K562 (cell line): ENCODE measurements around the gene TAAR1. TPM values are rescaled to one million over a fixed set of nuclear protein-coding genes. Genes with fewer than 3 reads are reported as not detected.
"Not testable (repeated sequence)": the region's sequence is repeated elsewhere in the genome, so short reads cannot be mapped to it uniquely, and the experiment has no call there.

Experiments used
- ATAC-seq: fragments of 200-7000 bp; cut with Tn5 transposase; 3 replicates; pipeline ENCODE4 v1.9.1; 2020; ENCODE audit warnings: moderate library complexity
- BruUV-seq: library from RNA; stranded (reverse); fragments of 400-500 nt; replicated peaks from 2 replicates; lab custom pipeline; 2021; lab: Mats Ljungman, UMichigan
- CTCF ChIA-PET: fragments of 300-600 bp; formaldehyde crosslinking; extraction: SDS; loops from one replicate; lab custom pipeline; 2021; ENCODE audit warnings: low intra/inter-chr PET ratio; lab: Yijun Ruan, JAX
- POLR2A ChIA-PET: fragments of 300-600, 350-650 bp; sonication (Branson Sonifier 250); formaldehyde crosslinking; extraction: SDS; loops from one replicate; lab custom pipeline; 2021; ENCODE audit warnings: antibody characterized with exemption, inconsistent platforms; lab: Yijun Ruan, JAX
- DNase-seq, 4 experiments: peaks; one replicate each; pipeline versions ENCODE4 v3.0.0 to v3.0.0-alpha.2; 2011 to 2018; ENCODE audit warnings: low spot score in 3 of 4, mixed read lengths in 3 of 4; ENCODE audit errors: extremely low read depth in 1 of 4
- FAIRE-seq: peaks from 2 replicates; lab custom pipeline; 2011; peaks lifted over from hg19 to GRCh38; lab: Jason Lieb, UNC
- H2AFZ ChIP-seq: 2 replicates; pipeline ENCODE4 v1.6.0; 2011; ENCODE audit warnings: low read depth, low read length, control low read depth, inconsistent platforms
- H3K27ac ChIP-seq: fragments of 200-600 bp; 3 replicates; pipeline ENCODE4 v1.8.0; 2011; ENCODE audit warnings: low read depth, mild to moderate bottlenecking, control low read depth, inconsistent platforms, low read length, moderate library complexity, mixed read lengths; ENCODE audit errors: extremely low read depth
- H3K27me3 ChIP-seq, 2 experiments: fragments of 300-600 bp in 1 of 2; 2 replicates in 1 of 2; 3 replicates in 1 of 2; pipeline versions ENCODE4 v1.6.0 to v1.8.0; 2011; ENCODE audit warnings: inconsistent platforms in 2 of 2, low read length in 2 of 2, mild to moderate bottlenecking in 1 of 2, mixed read lengths in 1 of 2, moderate library complexity in 1 of 2; ENCODE audit not compliant: control insufficient read depth in 2 of 2, insufficient read depth in 2 of 2
- H3K36me3 ChIP-seq: fragments of 300-600 bp; 3 replicates; pipeline ENCODE4 v1.8.0; 2011; ENCODE audit warnings: mild to moderate bottlenecking, low read length, inconsistent platforms; ENCODE audit not compliant: control insufficient read depth, insufficient read depth
- H3K4me1 ChIP-seq, 2 experiments: fragments of 200-600 bp in 1 of 2; replicated peaks in 1 of 2; 2 replicates in 1 of 2; 3 replicates in 1 of 2; pipeline versions ENCODE4 v1.5.1 to v1.8.0; 2011; ENCODE audit warnings: inconsistent platforms in 2 of 2, low read length in 2 of 2, mild to moderate bottlenecking in 1 of 2, mixed read lengths in 1 of 2, moderate library complexity in 1 of 2; ENCODE audit not compliant: control insufficient read depth in 2 of 2, insufficient read depth in 2 of 2
- H3K4me2 ChIP-seq: 2 replicates; pipeline ENCODE4 v1.6.1; 2011; ENCODE audit warnings: low read length, control low read depth, inconsistent platforms, mixed read lengths; ENCODE audit not compliant: insufficient read depth
- H3K4me3 ChIP-seq: fragments of 200-600 bp; sonication (generic), shearing (Covaris generic); 2 replicates; pipeline ENCODE4 v1.5.1; 2016; ENCODE audit warnings: control low read depth, inconsistent platforms
- H3K79me2 ChIP-seq: fragments of 200-600 bp; 3 replicates; pipeline ENCODE4 v1.8.0; 2011; ENCODE audit warnings: low read length, inconsistent platforms; ENCODE audit not compliant: control insufficient read depth, insufficient read depth
- H3K9ac ChIP-seq, 2 experiments: 2 replicates each; pipeline versions ENCODE4 v1.6.0 to v1.6.1; 2011; ENCODE audit warnings: low read depth in 2 of 2, low read length in 2 of 2, control low read depth in 1 of 2, inconsistent platforms in 1 of 2, mild to moderate bottlenecking in 1 of 2, mixed read lengths in 1 of 2; ENCODE audit not compliant: insufficient read depth in 1 of 2
- H3K9me1 ChIP-seq: one replicate; pipeline ENCODE4 v1.6.0; 2011; ENCODE audit warnings: inconsistent platforms, mild to moderate bottlenecking, low read length, moderate library complexity; ENCODE audit not compliant: control insufficient read depth, insufficient read depth
- H3K9me3 ChIP-seq: replicated peaks from 2 replicates; pipeline ENCODE4 v1.5.1; 2011; ENCODE audit warnings: low read depth, low read length, inconsistent platforms; ENCODE audit not compliant: control insufficient read depth, insufficient read depth
- H4K20me1 ChIP-seq: replicated peaks from 2 replicates; pipeline ENCODE4 v1.6.1; 2011; ENCODE audit warnings: low read length, inconsistent platforms, mixed read lengths; ENCODE audit not compliant: control insufficient read depth, insufficient read depth
- ID3 ChIP-seq, 2 experiments: fragments of 250-450 bp in 1 of 2; fragments of 450-650 bp in 1 of 2; sonication (Bioruptor Pico) in 1 of 2; IDR thresholded peaks; 2 replicates each; pipeline versions ENCODE4 v1.6.1 to v1.8.0; 2016 to 2021; ENCODE audit warnings: mild to moderate bottlenecking in 2 of 2, moderate library complexity in 2 of 2, missing compliant biosample characterization in 1 of 2, missing genetic modification characterization in 1 of 2
- ZNF316 ChIP-seq: fragments of 450-650 bp; IDR thresholded peaks from 2 replicates; pipeline ENCODE4 v1.6.1; 2016
- WGBS: fragments of 100-300 bp; shearing (Covaris generic); methylation state at CpG from one replicate; pipeline ENCODE4 v1.1.6; 2016; ENCODE audit warnings: low coverage, mixed read lengths; ENCODE audit not compliant: insufficient coverage; ENCODE audit errors: missing lambda C conversion rate; 5-methylcytosine and 5-hydroxymethylcytosine counted together
- in situ Hi-C: fragments of 300-500 bp; cut with MboI; formaldehyde crosslinking; loops from 4 replicates; pipeline ENCODE4 v1.15.0; 2018; ENCODE audit warnings: inconsistent platforms, mixed read lengths
- intact Hi-C: fragments of 100-400 bp; cut with micrococcal nuclease; formaldehyde crosslinking; loops from 2 replicates; pipeline ENCODE4 v1.14.2; 2022
- polyA plus RNA-seq, 8 experiments: library from polyadenylated mRNA; depleted of rRNA in 4 of 8; stranded (reverse) in 5 of 8; unstranded in 3 of 8; fragments of >200 nt; fragmentation: Nextera tagmentation in 2 of 8; fragmentation: Illumina TruSeq in 1 of 8; extraction: Ambion mirVana in 2 of 8; extraction: Trizol in 1 of 8; gene quantifications; 2 replicates each; pipeline versions ENCODE4 v1.2.1 to v1.2.3, GENCODE V29; 2011 to 2014; ENCODE audit warnings: inconsistent platforms in 1 of 8, missing spikeins in 1 of 8
- total RNA-seq, 7 experiments: library from RNA; depleted of rRNA in 6 of 7; stranded (reverse); fragments of >200 nt in 6 of 7; fragmentation: Illumina TruSeq in 2 of 7; extraction: Trizol in 2 of 7; gene quantifications; 2 replicates each; pipeline versions ENCODE4 v1.2.1 to v1.2.3, GENCODE V29; 2011 to 2021; ENCODE audit warnings: low replicate concordance in 1 of 7

TAAR1 gene
- total and polyA plus RNA-seq, 9 of the 15 experiments (the other 6 are each of a cell fraction or from before 2014, with no cell fraction given), result not detected

GRCh38 chr6:132643547-132643946, 15.4 kb downstream of the TAAR1 start (continued):
- TF ChIP-seq ID3 (CRISPR knock-in tag; IDR thresholded peaks at IDR 0.05), result no peak
- no peak for TF ChIP-seq ID3 (tag; IDR thresholded peaks at IDR 0.05)

- H3K9me1 ChIP-seq, BruUV-seq, H2AFZ ChIP-seq, H3K4me2 ChIP-seq, POLR2A ChIA-PET, H3K9me3 ChIP-seq, intact Hi-C loops, H3K79me2 ChIP-seq, H3K27me3 ChIP-seq, H3K36me3 ChIP-seq, H3K27ac ChIP-seq, ATAC-seq, in situ Hi-C loops, H4K20me1 ChIP-seq, H3K4me3 ChIP-seq, DNase-seq, FAIRE-seq, H3K4me1 ChIP-seq, H3K9ac ChIP-seq: not testable (repeated sequence)
- 0% methylated on average over 1 of the region's 1 CpG for WGBS
- CTCF ChIA-PET, result interaction anchor here (0.6 kb wide), 1 partner anchor 25 kb away, joined by 4 read pairs; no protein-coding TSS in a partner anchor
These were observed 21.8 kb downstream of the TAAR1 start for GRCh38 chr6:132637135-132637534.

GRCh38 chr6:132635906-132636305, 23.1 kb downstream of the TAAR1 start:
- H3K36me3 ChIP-seq, H3K27ac ChIP-seq, H3K79me2 ChIP-seq, POLR2A ChIA-PET: not testable (repeated sequence)
- peak; percentile 25; the same call in 1 of the 2 replicates for TF ChIP-seq ZNF316
- TF ChIP-seq, all 486 proteins: peak for 1; not testable (repeated sequence) for 485
- H2AFZ ChIP-seq, H3K9me3 ChIP-seq, in situ Hi-C loops, BruUV-seq, H3K9me1 ChIP-seq, H3K4me3 ChIP-seq, H3K9ac ChIP-seq, H3K4me1 ChIP-seq, DNase-seq, FAIRE-seq, H4K20me1 ChIP-seq, CTCF ChIA-PET, ATAC-seq, intact Hi-C loops, H3K4me2 ChIP-seq, H3K27me3 ChIP-seq: not testable (repeated sequence)
- WGBS, result 5% methylated on average over 3 of the region's 3 CpGs
